HFFc6 (cell line): Measurements from ENCODE around the gene PLEKHA4. TPM values are rescaled to one million over a fixed set of nuclear protein-coding genes. Genes with fewer than 3 reads are reported as not detected.

Experiments
- DNase-seq: peaks from one replicate; pipeline ENCODE4 v3.0.0-alpha.2; 2018
- H3K27ac Mint-ChIP-seq: 2 replicates; pipeline ENCODE4 v1.8.0; 2020; ENCODE audit warnings: mild to moderate bottlenecking, mixed read lengths
- H3K27me3 Mint-ChIP-seq: 2 replicates; pipeline ENCODE4 v1.8.0; 2021; ENCODE audit warnings: mild to moderate bottlenecking, moderate library complexity, mixed read lengths; ENCODE audit not compliant: insufficient read depth
- H3K36me3 Mint-ChIP-seq: 2 replicates; pipeline ENCODE4 v1.8.0; 2021; ENCODE audit warnings: low read depth, mixed read lengths
- H3K4me1 Mint-ChIP-seq: 2 replicates; pipeline ENCODE4 v1.8.0; 2020; ENCODE audit warnings: low read depth, mixed read lengths
- H3K4me3 Mint-ChIP-seq: 2 replicates; pipeline ENCODE4 v1.8.0; 2020; ENCODE audit warnings: mild to moderate bottlenecking, moderate library complexity, mixed read lengths
- H3K9me3 Mint-ChIP-seq: 2 replicates; pipeline ENCODE4 v1.8.0; 2020; ENCODE audit warnings: mild to moderate bottlenecking, mixed read lengths
- CTCF ChIP-seq: fragments of 200-600 bp; sonication (generic); IDR thresholded peaks from 2 replicates; pipeline ENCODE4 v1.5.0; 2021; ENCODE audit warnings: antibody characterized with exemption, mild to moderate bottlenecking
- total RNA-seq, 6 experiments: library from RNA; stranded (reverse); fragmentation: NEBNext Ultra II Directional; extraction: Animal tissue kit (Norgen Biotek cat#: 25700); gene quantifications; 2 replicates in 1 of 6; 3 replicates in 5 of 6; pipeline ENCODE4 v1.2.3, GENCODE V29; 2021

Gene PLEKHA4
- total RNA-seq, 6 experiments from 2014 or later = 7.7 to 15.1 (median 13.2) TPM

- Mint-ChIP-seq H3K4me3 (no peak overlapping the region), H3K9me3 (no peaks in the 10 kb centered on the region), H3K27ac (no peak overlapping the region), H3K36me3 (no peaks in the 10 kb centered on the region), H3K4me1 (peaks cover 16% of the 10 kb centered on the region), H3K27me3 (no peaks in the 10 kb centered on the region; the same call in 1 of the 2 replicates)
- no peak for TF ChIP-seq CTCF
- no peak for DNase-seq
Observed at GRCh38 chr19:48797103-48797502, 71.3 kb downstream of the PLEKHA4 start.

- no peaks in the 10 kb centered on the region for H3K9me3 Mint-ChIP-seq
- no peak overlapping the region for H3K4me3 Mint-ChIP-seq
- TF ChIP-seq CTCF = no peak
- H3K4me1 Mint-ChIP-seq = peaks cover 16% of the 10 kb centered on the region
- DNase-seq = no peak
- no peaks in the 10 kb centered on the region; the same call in 1 of the 2 replicates for H3K27me3 Mint-ChIP-seq
- no peak overlapping the region; the same call in 1 of the 2 replicates for H3K27ac Mint-ChIP-seq
- H3K36me3 Mint-ChIP-seq = no peaks in the 10 kb centered on the region
Observed at GRCh38 chr19:48796298-48797083, 71.9 kb downstream of the PLEKHA4 start.

GRCh38 chr19:48795685-48796070 lies 72.7 kb downstream of the PLEKHA4 start:
- no peak overlapping the region; the same call in 1 of the 2 replicates for H3K4me3 Mint-ChIP-seq
- no peak for DNase-seq
- no peak for TF ChIP-seq CTCF
- peak overlapping the region; percentile 95 for H3K27ac Mint-ChIP-seq
- H3K9me3 Mint-ChIP-seq = no peaks in the 10 kb centered on the region
- H3K27me3 Mint-ChIP-seq = no peaks in the 10 kb centered on the region; the same call in 1 of the 2 replicates
- H3K4me1 Mint-ChIP-seq = peaks cover 16% of the 10 kb centered on the region
- no peaks in the 10 kb centered on the region for H3K36me3 Mint-ChIP-seq

GRCh38 chr19:48795055-48795684 lies 73.2 kb downstream of the PLEKHA4 start:
- Mint-ChIP-seq H3K9me3 (no peaks in the 10 kb centered on the region), H3K27me3 (no peaks in the 10 kb centered on the region; the same call in 1 of the 2 replicates), H3K36me3 (no peaks in the 10 kb centered on the region), H3K27ac (peak overlapping the region; percentile 95), H3K4me1 (peaks cover 16% of the 10 kb centered on the region), H3K4me3 (peak overlapping the region; percentile 88)
- peak; percentile 98 for TF ChIP-seq CTCF
- DNase-seq = peak; percentile 92

- no peaks in the 10 kb centered on the region; the same call in 1 of the 2 replicates for H3K27me3 Mint-ChIP-seq
- no peaks in the 10 kb centered on the region for H3K36me3 Mint-ChIP-seq
- no peak for DNase-seq
- TF ChIP-seq CTCF = no peak
- no peaks in the 10 kb centered on the region for H3K9me3 Mint-ChIP-seq
- peak overlapping the region; percentile 95 for H3K27ac Mint-ChIP-seq
- H3K4me1 Mint-ChIP-seq = peaks cover 16% of the 10 kb centered on the region
- peak overlapping the region; percentile 88 for H3K4me3 Mint-ChIP-seq
Observed at GRCh38 chr19:48794291-48794690, 74.1 kb downstream of the PLEKHA4 start.
